Suprapubic skin (tissue), 4 donors: ENCODE measurements around the gene INTS6L. TPM values are rescaled to one million over a fixed set of nuclear protein-coding genes. Genes with fewer than 3 reads are reported as not detected.
A peak's percentile ranks its signal among the peaks of the same experiment; 100 is the strongest.
"Not testable (repeated sequence)": the region's sequence is repeated elsewhere in the genome, so short reads cannot be mapped to it uniquely, and the experiment has no call there.

Experiments used
- DNase-seq, 2 donors: peaks; one replicate each; pipeline ENCODE4 v3.0.0-alpha.2; 2019; ENCODE audit warnings: low spot score in 2 of 2
- H3K27ac ChIP-seq: fragments of 200-600 bp; sonication (generic); one replicate; pipeline ENCODE4 v1.5.1; 2019
- H3K27me3 ChIP-seq: fragments of 200-600 bp; sonication (generic); one replicate; pipeline ENCODE4 v1.5.1; 2019
- H3K36me3 ChIP-seq: fragments of 200-600 bp; sonication (generic); one replicate; pipeline ENCODE4 v1.5.1; 2019
- H3K4me1 ChIP-seq: fragments of 200-600 bp; sonication (generic); one replicate; pipeline ENCODE4 v1.5.1; 2019
- H3K4me3 ChIP-seq: fragments of 200-600 bp; sonication (generic); one replicate; pipeline ENCODE4 v1.5.1; 2019; ENCODE audit warnings: mild to moderate bottlenecking
- H3K9me3 ChIP-seq: fragments of 200-600 bp; sonication (generic); one replicate; pipeline ENCODE4 v1.5.1; 2019
- EP300 ChIP-seq: sonication (generic); formaldehyde crosslinking; IDR thresholded peaks from one replicate; pipeline ENCODE4 v1.6.1; 2017; ENCODE audit warnings: antibody characterized with exemption
- POLR2A ChIP-seq, 2 donors: fragments of 450-650 bp; IDR thresholded peaks; one replicate each; pipeline ENCODE4 v1.6.1; 2017; ENCODE audit warnings: antibody characterized with exemption in 2 of 2, mild to moderate bottlenecking in 2 of 2, moderate library complexity in 2 of 2
- POLR2AphosphoS5 ChIP-seq, 3 donors: sonication (generic); formaldehyde crosslinking; IDR thresholded peaks; one replicate each; pipeline ENCODE4 v1.6.1; 2017; ENCODE audit warnings: antibody characterized with exemption in 3 of 3
- WGBS: methylation state at CpG from one replicate; pipeline ENCODE4 v1.1.5; 2018; 5-methylcytosine and 5-hydroxymethylcytosine counted together
- total RNA-seq, 4 donors: library from RNA; depleted of rRNA; stranded (reverse); fragments of >200 nt; gene quantifications; one replicate each; pipeline ENCODE4 v1.1.0, GENCODE V29; 2016
- TF ChIP-seq, protein P1 (sequence below), 2 donors: fragments of 200-600 bp in 1 of 2; fragments of 450-650 bp in 1 of 2; sonication (generic) in 1 of 2; IDR thresholded peaks; one replicate each; pipeline ENCODE4 v1.5.1; 2016 to 2019; ENCODE audit warnings: antibody characterized with exemption in 2 of 2, mild to moderate bottlenecking in 1 of 2, moderate library complexity in 1 of 2

Gene INTS6L
- total RNA-seq, 4 donors from 2014 or later = 9.2 to 28.8 (median 12.6) TPM

GRCh38 chrX:135572436-135572835 lies 52.0 kb downstream of the INTS6L start:
- TF ChIP-seq EP300 = no peak
- TF ChIP-seq, protein P1, sequence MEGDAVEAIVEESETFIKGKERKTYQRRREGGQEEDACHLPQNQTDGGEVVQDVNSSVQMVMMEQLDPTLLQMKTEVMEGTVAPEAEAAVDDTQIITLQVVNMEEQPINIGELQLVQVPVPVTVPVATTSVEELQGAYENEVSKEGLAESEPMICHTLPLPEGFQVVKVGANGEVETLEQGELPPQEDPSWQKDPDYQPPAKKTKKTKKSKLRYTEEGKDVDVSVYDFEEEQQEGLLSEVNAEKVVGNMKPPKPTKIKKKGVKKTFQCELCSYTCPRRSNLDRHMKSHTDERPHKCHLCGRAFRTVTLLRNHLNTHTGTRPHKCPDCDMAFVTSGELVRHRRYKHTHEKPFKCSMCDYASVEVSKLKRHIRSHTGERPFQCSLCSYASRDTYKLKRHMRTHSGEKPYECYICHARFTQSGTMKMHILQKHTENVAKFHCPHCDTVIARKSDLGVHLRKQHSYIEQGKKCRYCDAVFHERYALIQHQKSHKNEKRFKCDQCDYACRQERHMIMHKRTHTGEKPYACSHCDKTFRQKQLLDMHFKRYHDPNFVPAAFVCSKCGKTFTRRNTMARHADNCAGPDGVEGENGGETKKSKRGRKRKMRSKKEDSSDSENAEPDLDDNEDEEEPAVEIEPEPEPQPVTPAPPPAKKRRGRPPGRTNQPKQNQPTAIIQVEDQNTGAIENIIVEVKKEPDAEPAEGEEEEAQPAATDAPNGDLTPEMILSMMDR (IDR thresholded peaks at IDR 0.05) = peak in 1 of 2 donors; percentile 23
- TF ChIP-seq POLR2A (IDR thresholded peaks at IDR 0.05) = no peak
- no peak for TF ChIP-seq POLR2AphosphoS5 (IDR thresholded peaks at IDR 0.05)
- 67% methylated on average over 2 of the region's 2 CpGs for WGBS

DNA sequence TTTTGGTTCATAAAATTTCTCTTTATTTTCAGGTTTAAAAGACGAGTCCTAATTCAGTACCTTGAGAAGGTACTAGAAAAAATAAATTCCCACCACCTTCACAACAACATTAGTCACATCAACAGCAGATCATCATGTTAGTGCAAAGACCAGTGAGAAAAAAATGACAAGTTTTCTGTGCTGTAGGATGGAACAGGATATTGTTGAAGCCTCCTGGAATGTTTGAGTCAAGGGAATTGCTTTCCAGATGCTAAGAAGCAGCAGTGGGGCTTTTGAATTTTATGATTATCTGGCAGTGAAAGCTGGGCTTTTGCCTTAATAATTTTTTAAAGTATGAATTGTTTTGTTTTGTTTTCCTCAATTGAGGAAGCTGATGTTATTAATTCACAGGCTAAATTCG lies 61.0 kb downstream of the INTS6L start:
- no peaks in the 10 kb centered on the region for H3K27me3 ChIP-seq
- WGBS = 63% methylated on average over 2 of the region's 2 CpGs
- H3K4me1 ChIP-seq = no peaks in the 10 kb centered on the region
- DNase-seq = no peak
- peaks cover 8% of the 10 kb centered on the region for H3K36me3 ChIP-seq
- H3K4me3 ChIP-seq = no peak overlapping the region
- no peak overlapping the region for H3K27ac ChIP-seq
- H3K9me3 ChIP-seq = no peaks in the 10 kb centered on the region
- TF ChIP-seq POLR2A (IDR thresholded peaks at IDR 0.05) (no peak), POLR2AphosphoS5 (IDR thresholded peaks at IDR 0.05) (no peak), EP300 (no peak)

More at GRCh38 chrX:135572436-135572835, 52.0 kb downstream of the INTS6L start:
- peaks cover 8% of the 10 kb centered on the region for H3K36me3 ChIP-seq
- no peaks in the 10 kb centered on the region for H3K27me3 ChIP-seq
- DNase-seq = no peak
- no peaks in the 10 kb centered on the region for H3K4me1 ChIP-seq
- no peaks in the 10 kb centered on the region for H3K9me3 ChIP-seq
- no peak overlapping the region for H3K27ac ChIP-seq
- no peak overlapping the region for H3K4me3 ChIP-seq

DNA sequence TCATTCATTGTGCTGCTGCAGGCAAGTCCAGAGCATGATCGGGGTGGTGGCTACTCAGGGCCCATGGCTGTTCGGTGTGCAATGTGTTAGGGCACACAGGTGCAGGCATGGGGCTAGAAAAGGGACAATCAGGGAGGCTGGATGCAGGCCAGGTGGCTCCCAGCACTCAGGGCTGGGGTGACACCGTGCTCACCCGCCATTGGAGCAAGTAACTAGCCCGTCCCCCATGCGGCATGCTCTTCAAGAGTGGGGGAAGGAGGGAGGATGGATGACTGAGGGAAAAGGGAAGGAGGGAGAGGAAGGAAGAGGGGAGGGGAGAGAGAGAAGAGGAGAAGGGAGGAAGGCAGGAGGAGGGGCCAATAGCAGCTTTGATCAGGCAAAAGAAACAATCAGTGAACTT lies 64.7 kb downstream of the INTS6L start:
- DNase-seq = no peak

DNA sequence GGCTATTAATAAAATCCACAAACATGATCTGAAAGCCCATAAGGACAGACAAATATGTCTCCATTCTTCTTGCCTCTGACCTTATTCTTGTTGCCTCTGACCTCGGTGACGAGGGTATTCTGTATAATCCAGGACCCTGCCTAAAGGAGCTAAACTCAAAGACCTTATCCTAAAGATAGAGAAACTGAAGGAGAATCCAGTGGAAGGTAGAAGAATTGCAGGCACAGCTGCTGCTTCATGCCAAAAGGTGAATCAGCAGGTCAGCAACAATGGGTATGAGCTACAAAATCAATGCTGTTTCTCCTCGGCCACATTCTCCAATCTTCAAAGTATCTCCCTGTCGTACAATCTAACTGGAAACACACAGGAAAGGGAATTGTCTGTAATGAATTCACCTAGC lies 71.4 kb downstream of the INTS6L start:
- no peaks in the 10 kb centered on the region for H3K36me3 ChIP-seq
- TF ChIP-seq POLR2A (IDR thresholded peaks at IDR 0.05) (no peak), EP300 (no peak), POLR2AphosphoS5 (IDR thresholded peaks at IDR 0.05) (no peak)
- TF ChIP-seq, protein P1 (IDR thresholded peaks at IDR 0.05) = no peak
- 56% methylated on average over 4 of the region's 4 CpGs for WGBS
- H3K9me3 ChIP-seq = no peaks in the 10 kb centered on the region
- H3K27me3 ChIP-seq = no peaks in the 10 kb centered on the region
- DNase-seq = no peak
- H3K4me1 ChIP-seq = no peaks in the 10 kb centered on the region
- no peak overlapping the region for H3K27ac ChIP-seq
- H3K4me3 ChIP-seq = no peak overlapping the region

More for the DNA sequence above, 64.7 kb downstream of the INTS6L start:
- no peaks in the 10 kb centered on the region for H3K4me1 ChIP-seq
- TF ChIP-seq POLR2A (IDR thresholded peaks at IDR 0.05) (no peak), EP300 (no peak), POLR2AphosphoS5 (IDR thresholded peaks at IDR 0.05) (no peak)
- TF ChIP-seq, protein P1 (IDR thresholded peaks at IDR 0.05) = no peak
- no peak overlapping the region for H3K27ac ChIP-seq
- H3K9me3 ChIP-seq = no peaks in the 10 kb centered on the region
- no peak overlapping the region for H3K4me3 ChIP-seq
- WGBS = 85% methylated on average over 6 of the region's 6 CpGs
- H3K27me3 ChIP-seq = no peaks in the 10 kb centered on the region
- H3K36me3 ChIP-seq = no peaks in the 10 kb centered on the region

- H3K36me3 ChIP-seq, H3K27me3 ChIP-seq, DNase-seq, H3K27ac ChIP-seq, H3K9me3 ChIP-seq, H3K4me3 ChIP-seq, H3K4me1 ChIP-seq: not testable (repeated sequence)
- 94% methylated on average over 2 of the region's 2 CpGs for WGBS
Measured at GRCh38 chrX:135594049-135594448, 73.6 kb downstream of the INTS6L start.

DNA sequence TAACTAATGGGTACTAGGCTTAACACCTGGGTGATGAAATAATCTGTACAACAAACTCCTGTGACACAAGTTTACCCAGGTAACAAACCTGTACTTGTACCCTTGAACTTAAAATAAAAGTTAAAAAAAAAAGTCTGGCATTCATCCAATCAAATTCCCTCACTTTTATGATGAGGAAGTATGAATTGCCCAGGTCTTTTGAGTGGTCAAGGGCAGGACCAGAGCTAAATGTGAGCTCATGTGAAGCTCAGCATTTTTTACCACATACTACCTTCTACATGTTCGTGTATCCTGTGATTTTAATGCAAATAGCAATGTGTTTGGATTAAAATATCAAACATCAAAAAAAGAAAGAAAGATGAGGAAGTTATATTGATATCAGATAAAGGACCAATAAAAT lies 74.0 kb downstream of the INTS6L start:
- H3K27me3 ChIP-seq, H3K4me3 ChIP-seq, H3K9me3 ChIP-seq, H3K4me1 ChIP-seq, DNase-seq, H3K27ac ChIP-seq, H3K36me3 ChIP-seq: not testable (repeated sequence)
- 62% methylated on average over 1 of the region's 1 CpG for WGBS

- Histone ChIP-seq H3K27me3 (no peaks in the 10 kb centered on the region), H3K4me1 (no peaks in the 10 kb centered on the region), H3K36me3 (no peaks in the 10 kb centered on the region), H3K27ac (no peak overlapping the region), H3K9me3 (no peaks in the 10 kb centered on the region), H3K4me3 (no peak overlapping the region)
- DNase-seq = no peak
- 100% methylated on average over 1 of the region's 1 CpG for WGBS
- TF ChIP-seq POLR2AphosphoS5 (IDR thresholded peaks at IDR 0.05) (no peak), EP300 (no peak), POLR2A (IDR thresholded peaks at IDR 0.05) (no peak)
- TF ChIP-seq, protein P1 (IDR thresholded peaks at IDR 0.05) = no peak
Measured at GRCh38 chrX:135595543-135595942, 75.1 kb downstream of the INTS6L start.
